Neural progenitor cell (in vitro differentiated cells): ENCODE measurements around the gene CNTN3. TPM values are rescaled to one million over a fixed set of nuclear protein-coding genes. Genes with fewer than 3 reads are reported as not detected.

Experiments
- DNase-seq: peaks from one replicate; pipeline ENCODE4 v3.0.0-alpha.2; 2016; ENCODE audit warnings: low spot score
- H2AFZ ChIP-seq: fragments of 200-600 bp; sonication (generic); replicated peaks from 2 replicates; pipeline ENCODE4 v1.6.1; 2016; ENCODE audit warnings: antibody characterized with exemption
- H3F3A ChIP-seq: fragments of 200-600 bp; sonication (generic); 2 replicates; pipeline ENCODE4 v1.6.1; 2016; ENCODE audit warnings: antibody characterized with exemption, low read depth
- H3K27ac ChIP-seq: fragments of 200-600 bp; sonication (generic); 2 replicates; pipeline ENCODE4 v1.5.1; 2016; ENCODE audit warnings: mild to moderate bottlenecking
- H3K27me3 ChIP-seq: fragments of 200-600 bp; sonication (generic); 2 replicates; pipeline ENCODE4 v1.6.1; 2016; ENCODE audit warnings: mild to moderate bottlenecking, moderate library complexity
- H3K36me3 ChIP-seq: fragments of 200-600 bp; sonication (generic); 2 replicates; pipeline ENCODE4 v1.5.1; 2016
- H3K4me1 ChIP-seq: fragments of 200-600 bp; sonication (generic); 2 replicates; pipeline ENCODE4 v1.6.1; 2016; ENCODE audit warnings: mixed run types
- H3K4me2 ChIP-seq: fragments of 200-600 bp; sonication (generic); 2 replicates; pipeline ENCODE4 v1.6.1; 2016
- H3K4me3 ChIP-seq: fragments of 200-600 bp; sonication (generic); 2 replicates; pipeline ENCODE4 v1.5.1; 2016
- H3K79me2 ChIP-seq: fragments of 200-600 bp; sonication (generic); 2 replicates; pipeline ENCODE4 v1.6.1; 2016; ENCODE audit warnings: low read depth
- H3K9ac ChIP-seq: fragments of 200-600 bp; sonication (generic); 2 replicates; pipeline ENCODE4 v1.6.1; 2016
- H3K9me3 ChIP-seq: fragments of 200-600 bp; sonication (generic); 2 replicates; pipeline ENCODE4 v1.5.1; 2016; ENCODE audit warnings: low read depth
- H4K20me1 ChIP-seq: fragments of 200-600 bp; sonication (generic); 2 replicates; pipeline ENCODE4 v1.6.1; 2016; ENCODE audit warnings: low read depth
- H3K27ac Mint-ChIP-seq: 3 replicates; pipeline ENCODE4 v1.8.0; 2021; ENCODE audit warnings: mixed read lengths
- H3K27me3 Mint-ChIP-seq: 2 replicates; pipeline ENCODE4 v1.8.0; 2022; ENCODE audit warnings: low read depth, mild to moderate bottlenecking, inconsistent platforms, moderate library complexity, mixed read lengths; ENCODE audit not compliant: insufficient read depth
- H3K36me3 Mint-ChIP-seq: 3 replicates; pipeline ENCODE4 v1.8.0; 2021; ENCODE audit warnings: mixed read lengths
- H3K4me1 Mint-ChIP-seq: 3 replicates; pipeline ENCODE4 v1.8.0; 2021; ENCODE audit warnings: mixed read lengths
- H3K4me3 Mint-ChIP-seq: 3 replicates; pipeline ENCODE4 v1.8.0; 2021; ENCODE audit warnings: mild to moderate bottlenecking, moderate library complexity, mixed read lengths
- H3K9me3 Mint-ChIP-seq: 3 replicates; pipeline ENCODE4 v1.8.0; 2020; ENCODE audit warnings: mixed read lengths
- EZH2 ChIP-seq: fragments of 200-600 bp; sonication (generic); IDR thresholded peaks from 2 replicates; pipeline ENCODE4 v1.6.1; 2017; ENCODE audit warnings: antibody characterized with exemption, mild to moderate bottlenecking, moderate library complexity
- EZH2phosphoT487 ChIP-seq: fragments of 200-600 bp; sonication (generic); IDR thresholded peaks from 2 replicates; pipeline ENCODE4 v1.6.1; 2017; ENCODE audit warnings: antibody characterized with exemption
- total RNA-seq: library from RNA; depleted of rRNA; stranded (reverse); fragments of >200 nt; gene quantifications from 2 replicates; pipeline ENCODE4 v1.2.3, GENCODE V29; 2015; ENCODE audit warnings: low replicate concordance
- TF ChIP-seq, protein P1 (sequence below): fragments of 200-600 bp; sonication (generic); IDR thresholded peaks from 2 replicates; pipeline ENCODE4 v1.5.1; 2017; ENCODE audit warnings: antibody characterized with exemption, mild to moderate bottlenecking

The CNTN3 gene
- total RNA-seq, 1 donor from 2014 or later: 0.21 TPM

- H4K20me1 ChIP-seq: no peaks in the 10 kb centered on the region
- peaks cover 11% of the 10 kb centered on the region for H3F3A ChIP-seq
- no peak overlapping the region for H3K4me3 ChIP-seq
- TF ChIP-seq, protein P1, sequence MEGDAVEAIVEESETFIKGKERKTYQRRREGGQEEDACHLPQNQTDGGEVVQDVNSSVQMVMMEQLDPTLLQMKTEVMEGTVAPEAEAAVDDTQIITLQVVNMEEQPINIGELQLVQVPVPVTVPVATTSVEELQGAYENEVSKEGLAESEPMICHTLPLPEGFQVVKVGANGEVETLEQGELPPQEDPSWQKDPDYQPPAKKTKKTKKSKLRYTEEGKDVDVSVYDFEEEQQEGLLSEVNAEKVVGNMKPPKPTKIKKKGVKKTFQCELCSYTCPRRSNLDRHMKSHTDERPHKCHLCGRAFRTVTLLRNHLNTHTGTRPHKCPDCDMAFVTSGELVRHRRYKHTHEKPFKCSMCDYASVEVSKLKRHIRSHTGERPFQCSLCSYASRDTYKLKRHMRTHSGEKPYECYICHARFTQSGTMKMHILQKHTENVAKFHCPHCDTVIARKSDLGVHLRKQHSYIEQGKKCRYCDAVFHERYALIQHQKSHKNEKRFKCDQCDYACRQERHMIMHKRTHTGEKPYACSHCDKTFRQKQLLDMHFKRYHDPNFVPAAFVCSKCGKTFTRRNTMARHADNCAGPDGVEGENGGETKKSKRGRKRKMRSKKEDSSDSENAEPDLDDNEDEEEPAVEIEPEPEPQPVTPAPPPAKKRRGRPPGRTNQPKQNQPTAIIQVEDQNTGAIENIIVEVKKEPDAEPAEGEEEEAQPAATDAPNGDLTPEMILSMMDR: no peak
- TF ChIP-seq EZH2: no peak
- TF ChIP-seq EZH2phosphoT487: no peak
- no peak overlapping the region for H2AFZ ChIP-seq
- no peak overlapping the region for H3K27ac ChIP-seq
- H3K9me3 ChIP-seq: no peaks in the 10 kb centered on the region
- no peak overlapping the region for H3K4me2 ChIP-seq
- H3K27me3 Mint-ChIP-seq: peaks cover 31% of the 10 kb centered on the region
- no peaks in the 10 kb centered on the region for H3K36me3 Mint-ChIP-seq
- H3K27ac Mint-ChIP-seq: no peak overlapping the region
- no peaks in the 10 kb centered on the region for H3K4me1 ChIP-seq
- no peaks in the 10 kb centered on the region for H3K79me2 ChIP-seq
- no peaks in the 10 kb centered on the region for H3K9me3 Mint-ChIP-seq
- peaks cover 98% of the 10 kb centered on the region for H3K27me3 ChIP-seq
- H3K9ac ChIP-seq: no peak overlapping the region
- no peak for DNase-seq
- H3K4me3 Mint-ChIP-seq: peak overlapping the region; percentile 91
- H3K4me1 Mint-ChIP-seq: peaks cover 11% of the 10 kb centered on the region
- H3K36me3 ChIP-seq: no peaks in the 10 kb centered on the region
Observed at GRCh38 chr3:74613060-74613459, 1.4 kb downstream of the CNTN3 start.

- Histone ChIP-seq H4K20me1 (no peaks in the 10 kb centered on the region), H3K27me3 (peaks cover 89% of the 10 kb centered on the region), H3K79me2 (no peaks in the 10 kb centered on the region), H3K36me3 (no peaks in the 10 kb centered on the region), H3K9ac (no peak overlapping the region), H2AFZ (no peak overlapping the region), H3K4me1 (no peaks in the 10 kb centered on the region), H3K4me3 (no peak overlapping the region), H3K9me3 (no peaks in the 10 kb centered on the region), H3K4me2 (no peak overlapping the region), H3F3A (peaks cover 11% of the 10 kb centered on the region), H3K27ac (no peak overlapping the region)
- H3K27ac Mint-ChIP-seq: no peak overlapping the region
- peaks cover 27% of the 10 kb centered on the region for H3K27me3 Mint-ChIP-seq
- H3K9me3 Mint-ChIP-seq: no peaks in the 10 kb centered on the region
- H3K4me3 Mint-ChIP-seq: no peak overlapping the region
- H3K4me1 Mint-ChIP-seq: peaks cover 11% of the 10 kb centered on the region
- no peaks in the 10 kb centered on the region for H3K36me3 Mint-ChIP-seq
- no peak for DNase-seq
- no peak for TF ChIP-seq EZH2
- TF ChIP-seq EZH2phosphoT487: no peak
- TF ChIP-seq, protein P1: no peak
Observed at GRCh38 chr3:74611206-74611605, 3.3 kb downstream of the CNTN3 start.

GRCh38 chr3:74607803-74608202, 6.7 kb downstream of the CNTN3 start:
- Histone ChIP-seq H3K4me1 (no peaks in the 10 kb centered on the region), H3K79me2 (no peaks in the 10 kb centered on the region), H3K9me3 (no peaks in the 10 kb centered on the region), H2AFZ (no peak overlapping the region), H3F3A (no peaks in the 10 kb centered on the region), H4K20me1 (no peaks in the 10 kb centered on the region), H3K4me2 (no peak overlapping the region), H3K27ac (no peak overlapping the region), H3K27me3 (peaks cover 55% of the 10 kb centered on the region), H3K4me3 (no peak overlapping the region), H3K36me3 (no peaks in the 10 kb centered on the region), H3K9ac (no peak overlapping the region)
- Mint-ChIP-seq H3K27ac (no peak overlapping the region), H3K36me3 (no peaks in the 10 kb centered on the region), H3K27me3 (peaks cover 5% of the 10 kb centered on the region), H3K9me3 (no peaks in the 10 kb centered on the region), H3K4me1 (peaks cover 6% of the 10 kb centered on the region), H3K4me3 (no peak overlapping the region)
- no peak for DNase-seq
- TF ChIP-seq, protein P1: no peak
- TF ChIP-seq EZH2phosphoT487: no peak
- no peak for TF ChIP-seq EZH2
